Stimulated activated naive CD8-positive, alpha-beta T cell treated with anti-CD3 and anti-CD28 coated beads, Interleukin-15, Interleukin-2, amounts not matched to agents 100 ng/mL and 50 ng/mL, for 24 hours (primary cell): ENCODE measurements around the gene DNASE1L1.

Experiments used
- H3K27ac Mint-ChIP-seq: one replicate; pipeline ENCODE4 v1.8.0; 2021; ENCODE audit warnings: mild to moderate bottlenecking, mixed read lengths
- H3K27me3 Mint-ChIP-seq: one replicate; pipeline ENCODE4 v1.8.0; 2021; ENCODE audit warnings: mixed read lengths
- H3K36me3 Mint-ChIP-seq: one replicate; pipeline ENCODE4 v1.8.0; 2021; ENCODE audit warnings: low read depth, mixed read lengths
- H3K4me1 Mint-ChIP-seq: one replicate; pipeline ENCODE4 v1.8.0; 2021; ENCODE audit warnings: low read depth, mixed read lengths
- H3K4me3 Mint-ChIP-seq: one replicate; pipeline ENCODE4 v1.8.0; 2021; ENCODE audit warnings: mild to moderate bottlenecking, mixed read lengths
- H3K9me3 Mint-ChIP-seq: one replicate; pipeline ENCODE4 v1.8.0; 2021; ENCODE audit warnings: mixed read lengths

DNASE1L1 gene

GRCh38 chrX:154363706-154364439, 45.2 kb downstream of the DNASE1L1 start:
- Mint-ChIP-seq H3K27ac (peak overlapping the region; percentile 31), H3K4me3 (no peak overlapping the region), H3K27me3 (no peaks in the 10 kb centered on the region), H3K4me1 (peaks cover 25% of the 10 kb centered on the region), H3K9me3 (no peaks in the 10 kb centered on the region), H3K36me3 (peaks cover 25% of the 10 kb centered on the region)

DNA sequence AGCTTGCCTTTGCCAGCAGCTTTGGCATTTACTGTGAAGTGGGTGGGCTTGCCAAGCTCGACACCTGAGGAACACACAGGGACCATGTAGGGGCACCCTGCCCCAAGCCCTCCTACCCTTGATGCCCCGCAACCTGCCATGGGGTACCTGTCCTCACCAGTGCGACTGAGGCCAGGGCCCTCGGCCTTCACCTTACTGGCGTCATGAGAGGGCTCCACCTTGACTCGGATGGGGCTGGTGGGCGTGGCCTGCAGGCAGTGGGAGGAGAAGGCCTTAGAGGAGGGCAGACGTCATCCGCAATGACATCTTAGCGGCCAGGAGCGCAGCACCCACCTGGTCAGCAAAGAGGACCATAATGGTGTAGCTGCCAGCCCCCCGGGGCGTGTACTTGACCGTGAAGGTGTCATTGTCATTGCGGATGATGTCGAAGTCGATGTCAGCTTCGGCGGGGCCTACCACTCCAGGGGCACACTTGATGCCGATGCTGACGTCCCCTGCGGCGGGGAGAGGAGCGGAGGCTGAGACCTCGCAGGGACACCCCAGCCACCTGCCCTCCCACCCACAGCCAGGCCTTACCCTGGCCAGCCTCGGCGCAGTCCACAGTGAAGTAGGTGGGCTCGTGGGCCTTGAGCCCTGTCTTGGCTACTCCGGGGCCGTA, 46.8 kb downstream of the DNASE1L1 start:
- no peaks in the 10 kb centered on the region for H3K27me3 Mint-ChIP-seq
- peaks cover 32% of the 10 kb centered on the region for H3K36me3 Mint-ChIP-seq
- peaks cover 31% of the 10 kb centered on the region for H3K4me1 Mint-ChIP-seq
- no peak overlapping the region for H3K27ac Mint-ChIP-seq
- H3K4me3 Mint-ChIP-seq, result no peak overlapping the region
- H3K9me3 Mint-ChIP-seq, result no peaks in the 10 kb centered on the region

DNA sequence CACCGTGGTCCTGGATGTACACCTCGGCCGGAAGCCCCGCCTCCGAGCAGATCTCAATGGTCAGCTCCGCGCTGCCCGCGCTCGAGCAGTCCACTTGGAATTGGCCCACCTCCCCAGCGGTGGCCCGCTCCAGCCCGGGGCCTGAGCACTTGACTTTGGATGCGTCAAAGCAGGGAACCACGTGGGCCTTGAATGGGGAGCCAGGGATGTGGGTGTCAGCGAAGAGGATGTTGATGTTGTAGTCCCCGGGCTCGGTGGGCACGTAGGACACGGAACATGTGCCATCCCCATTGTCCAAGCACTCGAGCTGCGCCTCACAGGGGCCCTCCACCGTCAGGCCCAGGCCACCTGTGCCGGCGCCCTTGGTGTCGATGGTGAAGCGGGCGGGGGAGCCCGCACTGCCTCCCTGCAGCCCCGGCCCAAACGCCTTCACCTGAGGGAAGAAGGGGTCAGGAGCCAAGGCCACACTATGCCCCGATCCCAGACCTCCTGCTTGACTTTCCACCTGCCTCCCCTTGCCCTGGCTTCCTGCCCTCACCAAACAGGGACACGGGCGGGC, 48.8 kb downstream of the DNASE1L1 start:
- H3K27ac Mint-ChIP-seq, result no peak overlapping the region

GRCh38 chrX:154359362-154360154, 49.5 kb downstream of the DNASE1L1 start:
- H3K4me3 Mint-ChIP-seq, result no peak overlapping the region
- H3K27ac Mint-ChIP-seq, result no peak overlapping the region
- H3K36me3 Mint-ChIP-seq, result peaks cover 27% of the 10 kb centered on the region
- no peaks in the 10 kb centered on the region for H3K9me3 Mint-ChIP-seq
- H3K4me1 Mint-ChIP-seq, result peaks cover 35% of the 10 kb centered on the region
- no peaks in the 10 kb centered on the region for H3K27me3 Mint-ChIP-seq

More for the DNA sequence above, 48.8 kb downstream of the DNASE1L1 start:
- Mint-ChIP-seq H3K27me3 (no peaks in the 10 kb centered on the region), H3K4me3 (no peak overlapping the region), H3K9me3 (no peaks in the 10 kb centered on the region), H3K4me1 (peaks cover 39% of the 10 kb centered on the region), H3K36me3 (peaks cover 32% of the 10 kb centered on the region)

- Mint-ChIP-seq H3K9me3 (no peaks in the 10 kb centered on the region), H3K4me1 (peaks cover 40% of the 10 kb centered on the region), H3K36me3 (peaks cover 27% of the 10 kb centered on the region), H3K4me3 (no peak overlapping the region), H3K27ac (no peak overlapping the region), H3K27me3 (no peaks in the 10 kb centered on the region)
These were observed 50.2 kb downstream of the DNASE1L1 start for GRCh38 chrX:154358829-154359228.

DNA sequence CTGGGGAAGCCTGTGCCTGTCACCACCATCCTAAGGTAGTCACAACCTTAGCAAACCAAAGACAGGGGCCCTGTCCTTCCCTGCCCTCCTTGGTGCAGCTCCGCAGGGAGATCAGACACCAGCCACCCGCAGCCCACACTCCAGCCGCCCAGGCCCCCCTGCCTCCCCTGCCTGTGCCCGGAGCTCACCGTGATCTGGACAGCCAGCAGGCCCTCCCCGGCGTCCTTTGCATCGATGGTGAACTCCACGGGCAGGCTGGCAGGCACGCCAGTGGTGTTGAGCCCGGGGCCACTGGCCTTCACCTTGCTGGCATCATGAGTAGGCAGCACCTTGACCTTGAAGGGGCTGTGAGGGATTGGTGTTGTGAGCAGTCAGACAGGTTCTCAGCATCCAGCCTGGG, 51.0 kb downstream of the DNASE1L1 start:
- Mint-ChIP-seq H3K27ac (no peak overlapping the region), H3K36me3 (peaks cover 27% of the 10 kb centered on the region), H3K27me3 (no peaks in the 10 kb centered on the region), H3K9me3 (no peaks in the 10 kb centered on the region), H3K4me3 (no peak overlapping the region), H3K4me1 (peaks cover 44% of the 10 kb centered on the region)

- no peaks in the 10 kb centered on the region for H3K27me3 Mint-ChIP-seq
- no peak overlapping the region for H3K4me3 Mint-ChIP-seq
- H3K9me3 Mint-ChIP-seq, result no peaks in the 10 kb centered on the region
- H3K27ac Mint-ChIP-seq, result no peak overlapping the region
- H3K4me1 Mint-ChIP-seq, result peaks cover 50% of the 10 kb centered on the region
- H3K36me3 Mint-ChIP-seq, result peaks cover 23% of the 10 kb centered on the region
These were observed 51.8 kb downstream of the DNASE1L1 start for GRCh38 chrX:154357205-154357604.

GRCh38 chrX:154356596-154356995, 52.5 kb downstream of the DNASE1L1 start:
- H3K4me1 Mint-ChIP-seq, result peaks cover 56% of the 10 kb centered on the region
- H3K4me3 Mint-ChIP-seq, result no peak overlapping the region
- no peaks in the 10 kb centered on the region for H3K27me3 Mint-ChIP-seq
- no peak overlapping the region for H3K27ac Mint-ChIP-seq
- no peaks in the 10 kb centered on the region for H3K9me3 Mint-ChIP-seq
- peaks cover 23% of the 10 kb centered on the region for H3K36me3 Mint-ChIP-seq

- no peaks in the 10 kb centered on the region for H3K27me3 Mint-ChIP-seq
- H3K36me3 Mint-ChIP-seq, result peaks cover 18% of the 10 kb centered on the region
- H3K27ac Mint-ChIP-seq, result no peak overlapping the region
- H3K9me3 Mint-ChIP-seq, result no peaks in the 10 kb centered on the region
- H3K4me1 Mint-ChIP-seq, result peaks cover 52% of the 10 kb centered on the region
- H3K4me3 Mint-ChIP-seq, result no peak overlapping the region
These were observed 53.3 kb downstream of the DNASE1L1 start for GRCh38 chrX:154355776-154356140.

DNA sequence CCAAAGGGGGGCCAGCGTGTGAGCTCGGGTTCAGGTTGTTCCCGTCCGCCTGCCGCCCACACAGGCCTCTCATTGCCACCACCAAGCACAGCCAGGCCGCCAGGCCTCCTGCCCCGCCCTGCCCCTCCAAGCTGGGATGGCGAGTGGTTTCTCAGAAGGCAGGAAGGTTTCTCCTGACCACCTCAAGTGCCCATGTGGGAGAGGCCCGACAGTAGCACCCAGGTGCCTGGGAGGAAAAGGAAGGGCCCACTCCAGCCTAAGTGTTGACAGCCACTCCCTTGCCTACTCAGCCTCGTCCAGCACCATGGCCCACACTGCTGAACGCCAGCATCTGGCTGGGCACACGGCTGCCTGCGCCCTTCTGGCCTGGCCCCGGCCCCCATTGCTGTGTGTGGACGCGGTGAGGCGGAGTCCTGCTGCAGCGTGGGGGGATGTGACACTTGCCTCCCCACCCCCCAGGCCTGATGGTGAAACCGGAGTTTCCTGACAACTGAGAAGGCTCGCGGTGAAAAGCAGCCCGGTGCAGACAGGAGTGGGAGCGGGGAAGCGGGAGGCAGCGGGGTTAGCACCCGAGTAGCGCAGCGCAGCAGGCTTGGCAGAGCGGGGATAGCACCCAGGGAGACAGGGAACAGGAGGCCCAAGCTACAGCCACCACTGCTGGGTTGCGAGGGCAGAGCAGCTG, 53.8 kb downstream of the DNASE1L1 start:
- H3K4me1 Mint-ChIP-seq, result peaks cover 51% of the 10 kb centered on the region
- H3K4me3 Mint-ChIP-seq, result no peak overlapping the region
- no peaks in the 10 kb centered on the region for H3K9me3 Mint-ChIP-seq
- H3K27ac Mint-ChIP-seq, result no peak overlapping the region
- H3K36me3 Mint-ChIP-seq, result peaks cover 19% of the 10 kb centered on the region
- H3K27me3 Mint-ChIP-seq, result no peaks in the 10 kb centered on the region

DNA sequence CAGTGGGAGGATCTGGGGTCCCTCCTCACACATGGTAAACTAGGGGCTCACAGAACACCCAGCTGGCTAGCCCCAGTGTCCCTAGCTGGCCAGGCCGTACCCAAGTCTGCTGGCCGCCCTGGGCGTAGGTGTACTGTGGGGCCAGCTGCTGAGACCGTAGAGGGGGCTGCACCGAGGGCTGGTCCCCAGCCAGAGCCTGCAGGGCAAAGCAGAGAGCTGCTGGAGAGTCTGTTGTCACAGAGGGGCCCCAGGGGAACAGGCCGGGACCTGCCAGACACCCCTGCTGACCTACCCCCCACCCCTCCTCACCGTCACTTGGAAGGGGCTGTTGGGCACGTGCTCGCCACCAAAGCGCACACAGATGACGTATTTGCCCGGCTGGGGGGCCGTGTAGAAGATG, 54.5 kb downstream of the DNASE1L1 start:
- peaks cover 23% of the 10 kb centered on the region for H3K36me3 Mint-ChIP-seq
- H3K27me3 Mint-ChIP-seq, result no peaks in the 10 kb centered on the region
- no peaks in the 10 kb centered on the region for H3K9me3 Mint-ChIP-seq
- no peak overlapping the region for H3K4me3 Mint-ChIP-seq
- no peak overlapping the region for H3K27ac Mint-ChIP-seq
- H3K4me1 Mint-ChIP-seq, result peaks cover 51% of the 10 kb centered on the region

DNA sequence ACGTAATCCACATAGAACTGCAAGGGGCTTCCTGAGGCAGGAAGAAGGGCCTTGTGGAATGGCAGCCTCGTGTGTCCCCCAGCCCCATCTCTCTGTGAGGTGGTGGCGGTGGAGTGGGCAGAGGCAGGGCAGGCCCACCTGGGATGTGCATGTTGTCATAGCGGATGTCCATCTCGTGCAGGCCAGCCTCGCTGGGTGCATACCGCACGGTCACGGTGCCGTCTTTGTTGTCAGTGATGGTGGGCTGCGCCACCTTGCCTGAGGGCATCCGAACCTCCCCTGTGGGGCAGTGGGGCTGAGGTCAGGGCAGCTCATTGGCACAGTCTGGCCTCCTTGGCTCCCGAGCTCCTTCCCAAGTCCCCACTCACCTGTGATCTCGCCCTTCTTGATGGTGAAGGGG, 55.0 kb downstream of the DNASE1L1 start:
- Mint-ChIP-seq H3K4me1 (peaks cover 50% of the 10 kb centered on the region), H3K4me3 (no peak overlapping the region), H3K36me3 (peaks cover 21% of the 10 kb centered on the region), H3K27ac (no peak overlapping the region), H3K9me3 (no peaks in the 10 kb centered on the region), H3K27me3 (no peaks in the 10 kb centered on the region)

- H3K27ac Mint-ChIP-seq, result no peak overlapping the region
- no peaks in the 10 kb centered on the region for H3K27me3 Mint-ChIP-seq
- H3K36me3 Mint-ChIP-seq, result peaks cover 16% of the 10 kb centered on the region
- no peak overlapping the region for H3K4me3 Mint-ChIP-seq
- H3K4me1 Mint-ChIP-seq, result peaks cover 45% of the 10 kb centered on the region
- H3K9me3 Mint-ChIP-seq, result no peaks in the 10 kb centered on the region
These were observed 55.7 kb downstream of the DNASE1L1 start for GRCh38 chrX:154353172-154353843.

DNA sequence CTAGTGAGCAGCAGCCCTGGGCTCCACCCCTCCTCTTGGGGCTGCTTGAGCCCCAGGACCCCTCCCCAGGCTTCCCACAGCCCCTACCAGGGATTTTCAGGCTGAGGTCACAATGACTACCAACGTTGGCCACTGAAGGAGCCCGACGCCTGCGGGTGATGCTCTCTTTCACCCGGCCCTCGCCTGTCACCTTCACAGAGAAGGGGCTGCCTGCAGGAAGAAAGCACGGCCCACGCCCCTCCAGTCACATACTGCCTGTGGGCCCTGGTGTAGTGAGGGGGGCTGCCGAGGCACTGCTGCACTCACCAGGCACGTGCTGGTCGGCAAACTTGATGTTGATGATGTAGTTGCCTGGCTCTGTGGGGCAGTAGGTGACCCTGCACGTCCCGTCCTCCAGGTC, 56.6 kb downstream of the DNASE1L1 start:
- no peak overlapping the region for H3K27ac Mint-ChIP-seq
- peaks cover 15% of the 10 kb centered on the region for H3K36me3 Mint-ChIP-seq
- no peaks in the 10 kb centered on the region for H3K27me3 Mint-ChIP-seq
- no peak overlapping the region for H3K4me3 Mint-ChIP-seq
- H3K9me3 Mint-ChIP-seq, result no peaks in the 10 kb centered on the region
- peaks cover 46% of the 10 kb centered on the region for H3K4me1 Mint-ChIP-seq
